Smooth muscle cell (in vitro differentiated cells): ENCODE results near the gene COL6A2. TPM values are rescaled to one million over a fixed set of nuclear protein-coding genes. Genes with fewer than 3 reads are reported as not detected.
"Not testable (repeated sequence)": the region's sequence is repeated elsewhere in the genome, so short reads cannot be mapped to it uniquely, and the experiment has no call there.

Experiments
- DNase-seq: peaks from one replicate; lab custom pipeline; 2025; ENCODE audit not compliant: unreplicated experiment; lab: John Stamatoyannopoulos, UW
- H2AFZ ChIP-seq: fragments of 200-600 bp; sonication (generic); 2 replicates; pipeline ENCODE4 v1.6.0; 2016; ENCODE audit warnings: antibody characterized with exemption, low read depth, mild to moderate bottlenecking
- H3F3A ChIP-seq: fragments of 200-600 bp; sonication (generic); 2 replicates; pipeline ENCODE4 v1.6.0; 2017; ENCODE audit warnings: antibody characterized with exemption, low read depth
- H3K27ac ChIP-seq: fragments of 200-600 bp; sonication (generic); 2 replicates; pipeline ENCODE4 v1.5.1; 2016; ENCODE audit warnings: low read depth, mild to moderate bottlenecking
- H3K27me3 ChIP-seq: fragments of 200-600 bp; sonication (generic); 2 replicates; pipeline ENCODE4 v1.6.1; 2016; ENCODE audit warnings: low read depth, mild to moderate bottlenecking
- H3K36me3 ChIP-seq: fragments of 200-600 bp; sonication (generic); 2 replicates; pipeline ENCODE4 v1.5.1; 2016; ENCODE audit warnings: low read depth
- H3K4me1 ChIP-seq: fragments of 200-600 bp; sonication (generic); 2 replicates; pipeline ENCODE4 v1.5.1; 2016; ENCODE audit warnings: low read depth
- H3K4me2 ChIP-seq: fragments of 200-600 bp; sonication (generic); 2 replicates; pipeline ENCODE4 v1.6.0; 2016; ENCODE audit warnings: mild to moderate bottlenecking
- H3K4me3 ChIP-seq: fragments of 200-600 bp; sonication (generic); 2 replicates; pipeline ENCODE4 v1.5.1; 2016; ENCODE audit warnings: mild to moderate bottlenecking
- H3K79me2 ChIP-seq: fragments of 200-600 bp; sonication (generic); 2 replicates; pipeline ENCODE4 v1.6.0; 2016; ENCODE audit warnings: low read depth, mild to moderate bottlenecking
- H3K9ac ChIP-seq: fragments of 200-600 bp; sonication (generic); 2 replicates; pipeline ENCODE4 v1.6.0; 2016; ENCODE audit warnings: low read depth
- H3K9me3 ChIP-seq: fragments of 200-600 bp; sonication (generic); replicated peaks from 2 replicates; pipeline ENCODE4 v1.5.1; 2016; ENCODE audit warnings: low read depth
- H4K20me1 ChIP-seq: fragments of 200-600 bp; sonication (generic); 2 replicates; pipeline ENCODE4 v1.6.0; 2016; ENCODE audit warnings: low read depth
- CTCF ChIP-seq: fragments of 200-600 bp; sonication (generic); IDR thresholded peaks from 2 replicates; pipeline ENCODE4 v1.5.1; 2017; ENCODE audit warnings: borderline replicate concordance, mild to moderate bottlenecking, antibody characterized with exemption; ENCODE audit not compliant: insufficient read depth, poor library complexity, severe bottlenecking
- WGBS: methylation state at CpG from one replicate; pipeline ENCODE4 v1.1.7; 2016; ENCODE audit warnings: low lambda C conversion rate; 5-methylcytosine and 5-hydroxymethylcytosine counted together
- polyA plus RNA-seq: library from polyadenylated mRNA; unstranded; fragments of >200 nt; fragmentation: Nextera tagmentation; extraction: Ambion mirVana; gene quantifications from 2 replicates; pipeline ENCODE4 v1.2.1, GENCODE V29; 2016
- total RNA-seq: library from RNA; depleted of rRNA; stranded (reverse); fragments of >200 nt; gene quantifications from 2 replicates; pipeline ENCODE4 v1.2.3, GENCODE V29; 2014

COL6A2 gene
- total and polyA plus RNA-seq, 2 experiments from 2014 or later, result 1,570 to 4,089 TPM

GRCh38 chr21:46165098-46165497, 67.2 kb downstream of the COL6A2 start:
- Histone ChIP-seq H3K36me3 (no peaks in the 10 kb centered on the region), H3K9me3 (no peaks in the 10 kb centered on the region), H3K27ac (no peak overlapping the region), H3K9ac (no peak overlapping the region), H3K27me3 (no peaks in the 10 kb centered on the region), H3K4me1 (no peaks in the 10 kb centered on the region), H3K79me2 (no peaks in the 10 kb centered on the region), H3F3A (no peaks in the 10 kb centered on the region), H4K20me1 (no peaks in the 10 kb centered on the region), H3K4me2 (no peak overlapping the region), H2AFZ (no peak overlapping the region), H3K4me3 (no peak overlapping the region)
- TF ChIP-seq CTCF, result no peak
- DNase-seq, result no peak

- Histone ChIP-seq H3K27ac (no peak overlapping the region), H3K79me2 (no peaks in the 10 kb centered on the region), H2AFZ (no peak overlapping the region), H3K9me3 (no peaks in the 10 kb centered on the region), H4K20me1 (peaks cover 3% of the 10 kb centered on the region), H3K27me3 (no peaks in the 10 kb centered on the region), H3K4me1 (no peaks in the 10 kb centered on the region), H3F3A (no peaks in the 10 kb centered on the region), H3K4me2 (no peak overlapping the region), H3K9ac (no peak overlapping the region), H3K4me3 (no peak overlapping the region), H3K36me3 (no peaks in the 10 kb centered on the region)
- DNase-seq, result no peak
- TF ChIP-seq CTCF, result no peak
- WGBS, result 96% methylated on average over 14 of the region's 14 CpGs
Measured at GRCh38 chr21:46168238-46168637, 70.3 kb downstream of the COL6A2 start.

DNA sequence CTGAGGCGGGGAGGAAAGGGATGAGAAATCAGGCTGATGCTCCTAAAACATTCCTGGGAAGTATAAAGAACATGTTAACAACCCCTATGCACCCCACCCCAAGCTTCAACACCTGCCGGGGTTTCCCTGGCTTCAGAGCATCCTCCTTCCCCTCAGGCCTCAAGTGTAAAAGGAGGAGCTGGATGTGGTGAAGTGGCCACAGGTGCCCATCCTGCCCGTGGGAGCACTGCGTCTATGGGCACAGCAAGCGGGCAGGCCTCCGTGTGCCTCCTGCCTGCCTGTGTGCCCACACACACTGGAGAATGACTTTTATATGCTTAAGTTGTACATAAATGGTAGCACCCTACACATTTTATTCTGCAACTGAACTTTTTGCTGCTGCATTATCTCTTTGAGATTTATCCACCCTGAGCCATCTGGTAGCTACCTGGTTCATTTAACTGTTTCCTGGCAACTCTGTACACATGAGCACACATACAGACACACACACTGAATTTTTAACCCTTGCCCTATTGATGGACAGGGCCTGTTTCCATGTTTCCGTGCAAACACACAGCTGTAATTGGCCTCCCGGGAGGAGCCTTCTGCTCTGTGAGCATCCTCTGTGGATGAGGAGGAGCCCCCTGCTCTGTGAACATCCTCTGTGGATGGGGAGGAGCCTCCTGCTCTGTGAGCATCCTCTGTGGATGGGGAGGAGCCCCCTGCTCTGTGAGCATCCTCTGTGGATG, 70.9 kb downstream of the COL6A2 start:
- WGBS, result 94% methylated on average over 8 of the region's 8 CpGs
- no peak for DNase-seq
- no peaks in the 10 kb centered on the region for H3K36me3 ChIP-seq
- H3K27ac ChIP-seq, result no peak overlapping the region
- no peak overlapping the region for H3K4me2 ChIP-seq
- H3F3A ChIP-seq, result no peaks in the 10 kb centered on the region
- no peak overlapping the region for H3K4me3 ChIP-seq
- H3K79me2 ChIP-seq, result no peaks in the 10 kb centered on the region
- H3K4me1 ChIP-seq, result no peaks in the 10 kb centered on the region
- no peaks in the 10 kb centered on the region for H3K9me3 ChIP-seq
- no peaks in the 10 kb centered on the region for H3K27me3 ChIP-seq
- peaks cover 8% of the 10 kb centered on the region for H4K20me1 ChIP-seq
- TF ChIP-seq CTCF, result no peak
- no peak overlapping the region for H3K9ac ChIP-seq
- H2AFZ ChIP-seq, result no peak overlapping the region

- not testable (repeated sequence) for H3K4me3 ChIP-seq, H3K79me2 ChIP-seq, H3K4me1 ChIP-seq, H3F3A ChIP-seq, H4K20me1 ChIP-seq, H2AFZ ChIP-seq, H3K9ac ChIP-seq, H3K27me3 ChIP-seq, DNase-seq, H3K4me2 ChIP-seq, H3K9me3 ChIP-seq, H3K27ac ChIP-seq, H3K36me3 ChIP-seq
- 94% methylated on average over 1 of the region's 1 CpG for WGBS
Measured at GRCh38 chr21:46170436-46171193, 72.7 kb downstream of the COL6A2 start.
